ENCODE results near the gene CCBE1.

Gene CCBE1

DNA sequence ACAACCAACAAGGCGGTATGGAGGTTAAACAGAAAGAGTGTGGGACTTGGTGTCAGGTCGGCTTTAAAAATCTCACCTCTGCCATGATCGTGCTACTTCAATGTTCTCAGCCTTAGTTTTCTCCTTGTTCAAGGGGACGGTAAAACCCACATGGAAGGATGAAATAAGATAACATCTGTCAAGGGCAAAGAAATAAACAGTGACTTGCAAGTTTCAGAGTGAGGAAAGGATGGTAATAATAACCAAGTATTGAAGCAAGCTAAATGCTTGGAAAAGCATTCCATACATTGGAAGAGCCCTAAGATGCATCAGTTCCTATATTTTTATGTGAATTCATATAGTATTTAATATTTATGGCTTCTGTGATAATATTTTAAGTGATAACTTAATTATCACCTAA is 308.4 kb downstream of the CCBE1 start:
- H3K36me3 ChIP-seq (ENCODE audit: low read depth): no peaks in the 10 kb centered on the region
- H3K4me1 ChIP-seq (ENCODE audit: insufficient read depth, poor library complexity, severe bottlenecking): no peaks in the 10 kb centered on the region
- H3K27ac ChIP-seq (ENCODE audit: poor library complexity, severe bottlenecking): no peak overlapping the region
- no peak for DNase-seq (ENCODE audit: low spot score)
- TF ChIP-seq, protein P1, sequence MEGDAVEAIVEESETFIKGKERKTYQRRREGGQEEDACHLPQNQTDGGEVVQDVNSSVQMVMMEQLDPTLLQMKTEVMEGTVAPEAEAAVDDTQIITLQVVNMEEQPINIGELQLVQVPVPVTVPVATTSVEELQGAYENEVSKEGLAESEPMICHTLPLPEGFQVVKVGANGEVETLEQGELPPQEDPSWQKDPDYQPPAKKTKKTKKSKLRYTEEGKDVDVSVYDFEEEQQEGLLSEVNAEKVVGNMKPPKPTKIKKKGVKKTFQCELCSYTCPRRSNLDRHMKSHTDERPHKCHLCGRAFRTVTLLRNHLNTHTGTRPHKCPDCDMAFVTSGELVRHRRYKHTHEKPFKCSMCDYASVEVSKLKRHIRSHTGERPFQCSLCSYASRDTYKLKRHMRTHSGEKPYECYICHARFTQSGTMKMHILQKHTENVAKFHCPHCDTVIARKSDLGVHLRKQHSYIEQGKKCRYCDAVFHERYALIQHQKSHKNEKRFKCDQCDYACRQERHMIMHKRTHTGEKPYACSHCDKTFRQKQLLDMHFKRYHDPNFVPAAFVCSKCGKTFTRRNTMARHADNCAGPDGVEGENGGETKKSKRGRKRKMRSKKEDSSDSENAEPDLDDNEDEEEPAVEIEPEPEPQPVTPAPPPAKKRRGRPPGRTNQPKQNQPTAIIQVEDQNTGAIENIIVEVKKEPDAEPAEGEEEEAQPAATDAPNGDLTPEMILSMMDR (IDR thresholded peaks at IDR 0.05; ENCODE audit: poor library complexity, severe bottlenecking): no peak
- H3K27me3 ChIP-seq (ENCODE audit: insufficient read depth, poor library complexity, severe bottlenecking): no peaks in the 10 kb centered on the region
- ATAC-seq (ENCODE audit: low read depth): no peak
- no peak overlapping the region for H3K4me3 ChIP-seq (ENCODE audit: severe bottlenecking)
- no peaks in the 10 kb centered on the region for H3K9me3 ChIP-seq (ENCODE audit: severe bottlenecking)

GRCh38 chr18:59387687-59388565 is 309.3 kb downstream of the CCBE1 start:
- TF ChIP-seq, protein P1 (IDR thresholded peaks at IDR 0.05; ENCODE audit: poor library complexity, severe bottlenecking): no peak
- Histone ChIP-seq H3K36me3 (ENCODE audit: low read depth) (no peaks in the 10 kb centered on the region), H3K27ac (ENCODE audit: poor library complexity, severe bottlenecking) (no peak overlapping the region), H3K27me3 (ENCODE audit: insufficient read depth, poor library complexity, severe bottlenecking) (no peaks in the 10 kb centered on the region), H3K4me3 (ENCODE audit: severe bottlenecking) (no peak overlapping the region), H3K9me3 (ENCODE audit: severe bottlenecking) (no peaks in the 10 kb centered on the region), H3K4me1 (ENCODE audit: insufficient read depth, poor library complexity, severe bottlenecking) (no peaks in the 10 kb centered on the region)
- DNase-seq (ENCODE audit: low spot score) (no peak), ATAC-seq (ENCODE audit: low read depth) (no peak)

- H3K4me3 ChIP-seq (ENCODE audit: severe bottlenecking): no peak overlapping the region
- no peaks in the 10 kb centered on the region for H3K9me3 ChIP-seq (ENCODE audit: severe bottlenecking)
- H3K36me3 ChIP-seq (ENCODE audit: low read depth): no peaks in the 10 kb centered on the region
- no peaks in the 10 kb centered on the region for H3K27me3 ChIP-seq (ENCODE audit: insufficient read depth, poor library complexity, severe bottlenecking)
- H3K27ac ChIP-seq (ENCODE audit: poor library complexity, severe bottlenecking): no peak overlapping the region
- DNase-seq (ENCODE audit: low spot score) (no peak), ATAC-seq (ENCODE audit: low read depth) (no peak)
- no peaks in the 10 kb centered on the region for H3K4me1 ChIP-seq (ENCODE audit: insufficient read depth, poor library complexity, severe bottlenecking)
- TF ChIP-seq, protein P1 (IDR thresholded peaks at IDR 0.05; ENCODE audit: poor library complexity, severe bottlenecking): no peak
Observed at GRCh38 chr18:59386909-59387686, 310.1 kb downstream of the CCBE1 start.

GRCh38 chr18:59385191-59385590 is 312.0 kb downstream of the CCBE1 start:
- DNase-seq (ENCODE audit: low spot score): no peak
- no peaks in the 10 kb centered on the region for H3K36me3 ChIP-seq (ENCODE audit: low read depth)

More at GRCh38 chr18:59385191-59385590, 312.0 kb downstream of the CCBE1 start:
- no peak overlapping the region for H3K27ac ChIP-seq (ENCODE audit: poor library complexity, severe bottlenecking)
- no peak for ATAC-seq (ENCODE audit: low read depth)
- TF ChIP-seq, protein P1 (IDR thresholded peaks at IDR 0.05; ENCODE audit: poor library complexity, severe bottlenecking): no peak
- no peaks in the 10 kb centered on the region for H3K4me1 ChIP-seq (ENCODE audit: insufficient read depth, poor library complexity, severe bottlenecking)
- H3K4me3 ChIP-seq (ENCODE audit: severe bottlenecking): no peak overlapping the region
- no peaks in the 10 kb centered on the region for H3K27me3 ChIP-seq (ENCODE audit: insufficient read depth, poor library complexity, severe bottlenecking)
- H3K9me3 ChIP-seq (ENCODE audit: severe bottlenecking): no peaks in the 10 kb centered on the region

Data from RWPE2 (cell line).